ENCODE data around the gene IL1R2. TPM values are rescaled to one million over a fixed set of nuclear protein-coding genes. Genes with fewer than 3 reads are reported as not detected.

The IL1R2 gene
- total and polyA plus RNA-seq, 2 of the 8 experiments (the other 6 are each of a cell fraction or from before 2014, with no cell fraction given), result 0.06 TPM; not detected in 1

DNA sequence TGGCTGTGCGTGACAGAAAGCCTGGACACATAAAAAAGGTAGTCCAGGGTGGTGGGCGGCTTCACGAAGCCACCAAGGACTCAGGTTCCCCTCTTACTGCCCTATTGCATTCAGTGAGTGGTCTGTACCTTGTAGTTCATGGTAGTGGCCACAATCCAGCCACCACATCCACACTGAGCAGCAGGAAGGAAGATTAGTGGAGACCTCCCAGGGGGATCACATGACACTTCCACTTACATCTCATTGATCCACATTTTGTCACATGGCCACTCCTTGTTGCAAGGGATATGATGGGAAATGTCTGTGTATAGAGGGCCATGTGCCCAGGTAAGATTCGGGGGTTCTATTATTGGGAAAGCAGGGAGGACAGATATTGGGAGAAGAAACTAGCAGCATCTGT lies 13.7 kb downstream of the IL1R2 start (continued):
- TF ChIP-seq BACH1 (IDR thresholded peaks at IDR 0.05; ENCODE audit: low read length) (no peak), TAF7 (optimal IDR thresholded peaks at IDR 0.05; ENCODE audit: borderline replicate concordance, low read depth, low read length) (no peak), KDM5A (IDR thresholded peaks at IDR 0.05; ENCODE audit: low read length) (no peak), TAF1 (IDR thresholded peaks at IDR 0.05; ENCODE audit: low read depth, low read length) (no peak)
- TF ChIP-seq, protein P1, sequence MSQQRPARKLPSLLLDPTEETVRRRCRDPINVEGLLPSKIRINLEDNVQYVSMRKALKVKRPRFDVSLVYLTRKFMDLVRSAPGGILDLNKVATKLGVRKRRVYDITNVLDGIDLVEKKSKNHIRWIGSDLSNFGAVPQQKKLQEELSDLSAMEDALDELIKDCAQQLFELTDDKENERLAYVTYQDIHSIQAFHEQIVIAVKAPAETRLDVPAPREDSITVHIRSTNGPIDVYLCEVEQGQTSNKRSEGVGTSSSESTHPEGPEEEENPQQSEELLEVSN (IDR thresholded peaks at IDR 0.05), result no peak
